Activated CD4-positive, CD25-positive, alpha-beta regulatory T cell treated with anti-CD3 and anti-CD28 coated beads, Interleukin-2, amount 50 U/mL, for 72 hours (primary cell): Measurements from ENCODE around the gene MAP2K6.

Experiments used
- DNase-seq: peaks from one replicate; pipeline ENCODE4 v3.0.0; 2021

Gene MAP2K6

GRCh38 chr17:69427486-69428197 lies 13.1 kb downstream of the MAP2K6 start:
- no peak for DNase-seq

DNA sequence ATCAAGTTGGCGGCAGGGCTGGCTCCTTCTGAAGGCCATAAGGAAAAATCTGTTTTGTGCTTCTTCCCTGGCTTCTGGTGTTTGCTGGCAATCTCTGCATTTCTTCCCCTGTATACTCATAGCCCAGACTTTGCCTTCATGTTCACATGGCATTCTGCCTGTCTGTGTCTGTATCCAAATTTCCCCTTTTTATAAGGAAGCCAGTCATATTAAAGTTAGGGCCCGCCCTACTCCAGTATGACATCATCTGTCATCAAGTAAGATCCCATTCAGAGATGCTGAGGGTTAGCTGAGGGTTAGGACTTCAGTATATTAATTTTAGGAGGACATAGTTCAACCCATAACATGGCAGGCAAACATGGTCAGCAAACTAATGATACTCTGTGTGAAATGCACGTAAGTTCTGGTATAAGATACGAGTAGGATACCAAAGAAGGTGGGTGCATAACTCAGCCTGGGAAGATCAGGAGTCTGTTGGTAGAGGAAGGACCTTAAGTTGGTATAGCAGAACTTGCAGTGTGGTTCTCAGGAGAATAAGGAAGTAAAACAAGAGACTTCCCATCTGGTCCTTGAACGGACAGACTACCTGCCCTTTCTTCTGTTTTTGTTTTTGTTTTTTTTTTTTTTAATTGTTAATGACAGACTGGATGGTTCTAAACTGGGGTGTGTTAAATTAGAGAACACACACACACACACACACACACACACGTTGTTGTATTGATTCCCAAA lies 13.9 kb downstream of the MAP2K6 start:
- DNase-seq, result no peak

DNA sequence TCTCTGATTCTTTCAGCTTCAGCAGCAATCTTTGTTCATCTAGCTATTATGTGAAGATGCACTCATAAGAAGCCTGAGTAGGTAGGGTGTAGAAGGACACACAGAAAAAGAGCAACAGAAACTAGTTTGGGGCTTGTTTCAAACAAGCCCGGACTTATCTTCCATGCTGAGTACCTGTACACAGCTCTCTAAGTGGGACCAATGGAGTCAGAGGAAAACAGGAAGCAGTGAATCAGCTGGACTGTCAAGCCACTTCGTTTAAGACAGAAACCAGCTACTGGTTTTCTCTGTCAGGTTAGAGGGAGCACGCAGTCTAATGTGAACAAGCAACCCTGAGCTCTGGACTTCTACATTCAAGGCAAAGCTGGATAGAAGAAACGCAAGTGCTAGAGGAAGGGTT lies 16.0 kb downstream of the MAP2K6 start:
- DNase-seq, result no peak

DNA sequence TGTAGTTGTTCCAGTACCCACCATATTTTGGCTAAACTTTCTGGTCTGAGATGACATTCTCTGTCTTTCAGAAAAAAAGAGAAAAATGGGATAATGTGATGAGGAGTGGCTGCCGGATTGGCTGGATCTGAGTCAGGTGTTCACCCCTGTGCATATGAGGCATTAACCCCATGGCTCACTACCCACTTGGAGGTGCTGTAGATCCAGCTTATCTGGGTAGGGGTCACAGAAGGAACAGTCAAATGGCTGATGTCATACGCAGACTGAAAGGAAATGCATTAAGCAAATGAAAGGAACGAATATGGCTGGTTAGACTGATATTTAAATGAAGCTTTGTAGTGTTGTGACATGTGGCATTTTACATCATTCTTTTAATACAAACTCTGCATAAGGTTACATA lies 17.3 kb downstream of the MAP2K6 start:
- no peak for DNase-seq

- no peak for DNase-seq
These were observed 18.6 kb downstream of the MAP2K6 start for GRCh38 chr17:69433093-69433492.

DNA sequence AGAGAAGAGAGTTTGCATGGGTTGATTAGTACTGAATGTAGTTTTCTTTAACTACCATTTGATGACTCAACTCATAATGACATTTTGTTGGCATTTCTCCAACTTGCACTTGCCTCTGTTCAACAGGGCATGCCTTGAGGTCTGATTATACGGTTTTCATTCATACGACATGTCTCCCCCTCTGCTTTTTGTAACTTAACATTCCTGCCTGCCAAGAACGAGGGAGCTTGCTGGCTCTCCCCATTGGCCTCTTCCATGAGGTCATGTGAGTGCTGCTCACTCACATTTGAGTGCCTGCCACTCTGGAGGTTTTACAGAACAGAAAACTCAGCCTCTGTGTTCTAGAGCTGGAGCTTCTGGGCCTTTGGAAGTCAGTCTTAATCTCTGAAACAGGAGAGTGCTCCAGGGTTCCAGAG lies 19.7 kb downstream of the MAP2K6 start:
- DNase-seq, result no peak

DNA sequence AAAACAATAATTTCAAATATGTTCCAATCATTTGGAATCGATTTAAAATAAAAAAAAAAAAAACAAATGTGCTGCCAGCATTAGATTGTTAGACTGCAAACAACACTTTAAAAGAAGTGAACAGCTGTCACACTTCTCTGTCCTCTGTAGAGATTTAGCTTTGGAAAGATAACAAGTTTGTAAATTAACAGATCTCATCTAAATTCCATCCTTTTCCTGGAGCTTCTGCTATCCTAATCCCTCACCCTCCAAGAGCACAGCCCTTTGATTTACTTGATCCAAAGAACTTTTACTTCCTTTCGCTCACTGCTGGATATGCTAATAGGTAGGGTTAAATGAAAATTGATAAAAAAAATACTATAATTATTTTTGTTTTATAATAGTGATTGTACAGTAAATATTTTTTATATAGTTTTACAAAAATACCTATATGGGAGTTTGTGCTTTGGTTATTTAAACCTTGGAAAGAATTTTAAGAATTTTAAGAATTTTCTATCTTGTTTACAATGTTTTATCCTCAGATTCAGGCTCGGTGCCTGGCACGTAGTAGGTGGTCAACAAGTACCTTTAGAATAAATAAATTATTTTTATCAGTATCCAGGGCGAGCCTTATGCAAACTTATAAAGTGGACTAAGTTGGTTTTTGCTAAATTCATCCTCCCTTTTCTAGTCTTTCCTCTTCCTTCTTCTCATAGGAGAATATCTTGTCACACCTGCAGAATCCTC lies 21.6 kb downstream of the MAP2K6 start:
- no peak for DNase-seq

- DNase-seq, result no peak
These were observed 23.0 kb downstream of the MAP2K6 start for GRCh38 chr17:69437475-69437874.

GRCh38 chr17:69438776-69439175 lies 24.3 kb downstream of the MAP2K6 start:
- DNase-seq, result no peak

GRCh38 chr17:69441179-69441578 lies 26.7 kb downstream of the MAP2K6 start:
- DNase-seq, result no peak

DNA sequence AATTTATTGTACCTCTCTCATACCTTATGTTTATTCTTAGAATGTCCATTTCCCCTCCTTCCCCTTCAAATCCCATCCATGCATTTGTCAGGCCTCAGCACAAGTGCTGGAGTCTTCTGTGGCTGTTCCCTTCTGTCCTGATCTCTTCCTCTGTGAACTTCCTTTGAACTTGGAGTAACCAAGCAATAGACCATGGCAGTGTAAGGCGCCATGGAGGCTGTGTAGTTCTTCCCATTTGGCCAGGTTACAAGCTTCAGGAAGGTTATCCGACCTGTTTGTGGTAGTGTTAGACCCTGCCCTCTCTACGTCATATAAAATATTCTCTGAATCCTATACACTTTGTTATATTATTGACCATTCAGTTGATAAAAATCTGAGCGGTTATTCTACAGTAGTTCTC lies 28.6 kb downstream of the MAP2K6 start:
- no peak for DNase-seq

GRCh38 chr17:69444023-69444422 lies 29.5 kb downstream of the MAP2K6 start:
- no peak for DNase-seq

DNA sequence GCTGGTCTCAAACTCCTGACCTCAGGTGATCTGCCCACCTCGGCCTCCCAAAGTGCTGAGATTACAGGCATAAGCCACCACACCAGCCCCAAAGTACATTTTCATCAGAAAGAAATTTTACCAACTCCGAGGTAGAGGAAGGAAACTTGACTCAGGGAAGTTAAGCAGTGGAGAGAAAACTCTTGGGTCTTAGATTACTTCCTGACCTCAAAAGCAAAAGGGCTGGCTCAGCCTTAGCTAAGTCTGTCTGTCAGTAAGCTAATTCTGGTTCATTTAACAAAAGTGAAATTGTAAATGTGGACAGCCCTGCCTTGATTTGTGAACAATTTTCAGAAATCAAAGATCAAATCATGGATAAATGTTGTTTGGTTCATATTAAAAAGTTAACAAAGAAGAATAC lies 30.6 kb downstream of the MAP2K6 start:
- no peak for DNase-seq

GRCh38 chr17:69447726-69448125 lies 33.2 kb downstream of the MAP2K6 start:
- DNase-seq, result no peak

GRCh38 chr17:69448431-69449102 lies 34.1 kb downstream of the MAP2K6 start:
- no peak for DNase-seq

DNA sequence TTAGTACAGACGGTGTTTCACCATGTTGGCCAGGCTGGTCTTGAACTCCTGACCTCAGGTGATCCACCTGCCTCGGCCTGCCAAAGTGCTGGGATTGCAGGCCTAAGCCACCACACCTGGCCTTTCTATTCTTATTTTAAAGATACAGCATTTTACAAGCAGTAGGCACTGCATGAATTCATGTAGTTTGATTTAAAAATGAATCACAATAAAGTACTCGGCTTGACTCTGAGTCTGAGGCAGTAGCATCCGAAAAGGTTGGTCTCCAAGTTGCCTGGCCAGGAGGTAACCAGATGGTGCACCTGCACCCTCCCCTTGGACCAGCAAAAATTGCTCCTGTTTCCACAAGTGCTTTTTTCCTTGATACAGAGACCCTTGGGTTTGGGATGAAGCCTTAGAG lies 35.6 kb downstream of the MAP2K6 start:
- DNase-seq, result no peak

- no peak for DNase-seq
These were observed 36.4 kb downstream of the MAP2K6 start for GRCh38 chr17:69450918-69451317.

DNA sequence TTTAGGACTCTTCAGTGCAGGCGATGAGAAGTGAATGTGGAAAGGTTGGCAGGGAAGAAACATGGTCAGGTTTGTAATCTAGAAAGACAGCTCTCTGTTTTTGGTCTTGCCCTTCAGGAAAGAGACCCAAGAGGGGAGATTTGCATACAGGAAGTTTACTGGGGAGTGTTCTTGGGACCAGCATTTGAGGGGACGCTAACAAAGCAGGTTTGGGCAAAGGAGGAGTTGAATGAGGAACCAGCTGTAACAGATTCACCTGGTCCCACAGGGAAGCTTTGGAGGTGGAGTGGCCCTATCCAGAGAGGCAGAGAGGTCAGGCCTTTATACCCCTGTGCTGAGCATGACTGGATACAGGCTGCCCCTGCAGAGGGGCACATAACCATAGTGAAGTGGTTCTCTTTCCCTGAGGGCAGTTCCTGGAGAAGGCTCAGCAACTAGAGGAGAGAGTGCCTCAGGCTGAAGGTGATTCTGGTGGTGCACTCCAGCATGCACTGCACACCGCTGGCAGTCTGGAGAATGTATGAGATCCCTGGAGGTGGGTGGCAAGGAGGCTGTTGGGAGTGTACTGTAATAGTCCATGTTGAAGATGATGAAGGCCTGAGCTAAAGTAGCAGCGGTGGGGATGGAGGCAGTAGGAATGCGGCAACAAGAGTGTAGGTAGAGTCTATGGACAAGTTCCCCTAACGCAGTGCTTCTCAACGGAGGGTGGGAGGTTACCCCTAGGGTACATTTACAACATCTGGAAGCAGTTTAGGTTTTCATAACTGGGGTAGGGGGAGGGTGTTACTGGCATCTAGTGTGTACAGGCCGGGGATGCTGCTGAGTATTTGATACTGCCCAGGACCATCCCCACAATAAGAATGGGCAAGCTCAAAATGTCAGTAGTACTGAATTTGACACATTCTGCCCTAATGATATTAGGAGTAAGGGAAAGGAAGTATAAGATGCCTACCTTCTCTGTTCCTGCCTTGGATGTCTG lies 37.2 kb downstream of the MAP2K6 start:
- DNase-seq, result no peak

- DNase-seq, result no peak
These were observed 38.3 kb downstream of the MAP2K6 start for GRCh38 chr17:69452664-69453260.

GRCh38 chr17:69454051-69454450 lies 39.6 kb downstream of the MAP2K6 start:
- no peak for DNase-seq

- no peak for DNase-seq
These were observed 40.5 kb downstream of the MAP2K6 start for GRCh38 chr17:69455040-69455439.

DNA sequence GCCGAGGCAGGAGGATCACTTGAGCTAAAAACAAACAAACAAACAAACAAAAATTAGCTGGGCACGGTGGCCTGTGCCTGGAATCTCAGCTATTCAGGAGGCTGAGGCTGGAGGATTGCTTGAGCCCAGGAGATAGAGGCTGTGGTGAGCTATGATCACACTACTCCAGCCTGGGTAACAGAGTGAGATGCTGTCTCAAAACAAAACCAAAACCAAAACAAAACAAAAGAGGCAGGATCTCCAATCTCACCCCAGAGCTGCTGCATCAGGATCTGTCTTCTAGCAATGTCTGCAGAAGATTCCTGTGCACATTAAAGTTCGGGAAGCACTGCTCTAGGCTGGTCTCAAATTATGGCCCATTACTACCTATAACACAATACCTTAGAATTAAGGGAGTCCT lies 43.1 kb downstream of the MAP2K6 start:
- DNase-seq, result no peak
